Neural cell (in vitro differentiated cells): ENCODE data around the gene ZNF618. TPM values are rescaled to one million over a fixed set of nuclear protein-coding genes. Genes with fewer than 3 reads are reported as not detected.
"Not testable (repeated sequence)": the region's sequence is repeated elsewhere in the genome, so short reads cannot be mapped to it uniquely, and the experiment has no call there.

ENCODE experiments used
- H2AFZ ChIP-seq: fragments of 200-600, 300-800 bp; sonication (generic), shearing (Covaris generic); 2 replicates; pipeline ENCODE4 v1.6.0; 2014; ENCODE audit warnings: low read depth, mild to moderate bottlenecking, antibody characterized with exemption, low read length, moderate library complexity
- H3F3A ChIP-seq: fragments of 200-600 bp; shearing (Covaris generic); 2 replicates; pipeline ENCODE4 v1.6.1; 2016; ENCODE audit warnings: mild to moderate bottlenecking, moderate library complexity, mixed read lengths, antibody characterized with exemption, low read length; ENCODE audit not compliant: insufficient read depth, poor library complexity, severe bottlenecking
- H3K27ac ChIP-seq: fragments of 200-600, 300-800 bp; sonication (generic), shearing (Covaris generic); 2 replicates; pipeline ENCODE4 v1.5.1; 2014; ENCODE audit warnings: mild to moderate bottlenecking, low read length, moderate library complexity
- H3K27me3 ChIP-seq: fragments of 300-800, 200-600 bp; sonication (generic), shearing (Covaris generic); 2 replicates; pipeline ENCODE4 v1.6.0; 2014; ENCODE audit warnings: mild to moderate bottlenecking, low read depth, low read length, moderate library complexity; ENCODE audit not compliant: insufficient read depth
- H3K36me3 ChIP-seq: fragments of 300-800, 200-600 bp; sonication (generic), shearing (Covaris generic); 2 replicates; pipeline ENCODE4 v1.5.1; 2014; ENCODE audit warnings: mild to moderate bottlenecking, antibody characterized with exemption, low read length, moderate library complexity; ENCODE audit not compliant: insufficient read depth
- H3K4me2 ChIP-seq: fragments of 300-800, 200-600 bp; sonication (generic), shearing (Covaris generic); 2 replicates; pipeline ENCODE4 v1.6.0; 2014; ENCODE audit warnings: mild to moderate bottlenecking, low read length
- H3K4me3 ChIP-seq: fragments of 300-800, 200-600 bp; sonication (generic), shearing (Covaris generic); 2 replicates; pipeline ENCODE4 v1.5.1; 2014; ENCODE audit warnings: mild to moderate bottlenecking, low read length, moderate library complexity
- H3K79me2 ChIP-seq: fragments of 200-600 bp; shearing (Covaris generic); replicated peaks from 2 replicates; pipeline ENCODE4 v1.6.0; 2014; ENCODE audit warnings: mild to moderate bottlenecking, low read length, moderate library complexity; ENCODE audit not compliant: insufficient read depth
- H3K9ac ChIP-seq: fragments of 300-800, 200-600 bp; sonication (generic), shearing (Covaris generic); 2 replicates; pipeline ENCODE4 v1.6.1; 2016; ENCODE audit warnings: mild to moderate bottlenecking, low read length, mixed read lengths
- H3K9me2 ChIP-seq: fragments of 200-600 bp; shearing (Covaris generic); 2 replicates; pipeline ENCODE4 v1.6.1; 2016; ENCODE audit warnings: mild to moderate bottlenecking, low read length, mixed read lengths; ENCODE audit not compliant: insufficient read depth
- H3K9me3 ChIP-seq: fragments of 200-600, 300-800 bp; sonication (generic), shearing (Covaris generic); 2 replicates; pipeline ENCODE4 v1.6.1; 2016; ENCODE audit warnings: mild to moderate bottlenecking, mixed run types, low read length, moderate library complexity, mixed read lengths
- H4K20me1 ChIP-seq: fragments of 200-600 bp; shearing (Covaris generic); 2 replicates; pipeline ENCODE4 v1.6.1; 2016; ENCODE audit warnings: mild to moderate bottlenecking, mixed run types; ENCODE audit not compliant: insufficient read depth
- EP300 ChIP-seq: fragments of 450-650 bp; conservative IDR thresholded peaks from 2 replicates; pipeline ENCODE4 v1.6.1; 2014; ENCODE audit warnings: antibody characterized with exemption, mild to moderate bottlenecking, moderate library complexity; ENCODE audit not compliant: poor library complexity, severe bottlenecking
- EZH2 ChIP-seq: fragments of 200-600, 300-800 bp; shearing (Covaris generic), sonication (generic); IDR thresholded peaks from 2 replicates; pipeline ENCODE4 v1.6.1; 2014; ENCODE audit warnings: antibody characterized with exemption, low read length, borderline replicate concordance, mild to moderate bottlenecking; ENCODE audit not compliant: insufficient read depth, poor library complexity, severe bottlenecking
- MXI1 ChIP-seq: fragments of 450-650 bp; conservative IDR thresholded peaks from 2 replicates; pipeline ENCODE4 v1.6.1; 2014; ENCODE audit warnings: antibody characterized with exemption, mild to moderate bottlenecking; ENCODE audit not compliant: poor library complexity, severe bottlenecking
- RAD21 ChIP-seq: fragments of 450-650 bp; conservative IDR thresholded peaks from 2 replicates; pipeline ENCODE4 v1.6.1; 2014; ENCODE audit warnings: antibody characterized with exemption, mild to moderate bottlenecking, moderate library complexity
- SMC3 ChIP-seq: fragments of 450-650 bp; conservative IDR thresholded peaks from 2 replicates; pipeline ENCODE4 v1.6.1; 2014; ENCODE audit warnings: antibody characterized with exemption, mild to moderate bottlenecking, moderate library complexity; ENCODE audit not compliant: poor library complexity
- TAF1 ChIP-seq: IDR thresholded peaks from 2 replicates; pipeline ENCODE4 v1.6.1; 2012; ENCODE audit warnings: low read depth
- polyA plus RNA-seq: library from polyadenylated mRNA; depleted of rRNA; stranded (reverse); fragments of >200 nt; gene quantifications from 2 replicates; pipeline ENCODE4 v1.2.3, GENCODE V29; 2014
- TF ChIP-seq, protein P1 (sequence below): fragments of 450-650 bp; IDR thresholded peaks from 2 replicates; pipeline ENCODE4 v1.5.1; 2014; ENCODE audit warnings: antibody characterized with exemption, mild to moderate bottlenecking, moderate library complexity; ENCODE audit not compliant: poor library complexity, severe bottlenecking
- TF ChIP-seq, protein P2 (sequence below): IDR thresholded peaks from 2 replicates; pipeline ENCODE4 v1.6.1; 2012; ENCODE audit warnings: borderline replicate concordance

Gene ZNF618
- polyA plus RNA-seq, 1 donor from 2014 or later = 7.1 TPM

DNA sequence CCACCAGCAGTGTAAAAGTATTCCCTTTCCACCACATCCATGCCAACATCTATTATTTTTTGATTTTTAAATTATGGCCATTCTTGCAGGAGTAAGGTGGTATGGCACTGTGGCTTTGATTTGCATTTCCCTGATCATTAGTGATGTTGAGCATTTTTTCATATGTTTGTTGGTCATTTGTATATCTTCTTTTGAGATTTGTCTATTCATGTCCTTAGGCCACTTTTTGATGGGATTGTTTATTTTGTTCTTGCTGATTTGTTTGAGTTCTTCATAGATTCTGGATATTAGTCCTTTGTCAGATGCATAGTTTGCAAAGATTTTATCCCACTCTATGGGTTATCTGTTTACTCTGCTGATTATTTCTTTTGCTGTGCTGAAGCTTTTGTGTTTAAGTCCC is 167.6 kb downstream of the ZNF618 start:
- H3K9ac ChIP-seq, H3K27me3 ChIP-seq, H3K9me3 ChIP-seq, H3K4me3 ChIP-seq, H2AFZ ChIP-seq, H3K79me2 ChIP-seq, H3K27ac ChIP-seq, H4K20me1 ChIP-seq, H3K9me2 ChIP-seq, H3F3A ChIP-seq, H3K4me2 ChIP-seq: not testable (repeated sequence)
- peaks cover 12% of the 10 kb centered on the region for H3K36me3 ChIP-seq

DNA sequence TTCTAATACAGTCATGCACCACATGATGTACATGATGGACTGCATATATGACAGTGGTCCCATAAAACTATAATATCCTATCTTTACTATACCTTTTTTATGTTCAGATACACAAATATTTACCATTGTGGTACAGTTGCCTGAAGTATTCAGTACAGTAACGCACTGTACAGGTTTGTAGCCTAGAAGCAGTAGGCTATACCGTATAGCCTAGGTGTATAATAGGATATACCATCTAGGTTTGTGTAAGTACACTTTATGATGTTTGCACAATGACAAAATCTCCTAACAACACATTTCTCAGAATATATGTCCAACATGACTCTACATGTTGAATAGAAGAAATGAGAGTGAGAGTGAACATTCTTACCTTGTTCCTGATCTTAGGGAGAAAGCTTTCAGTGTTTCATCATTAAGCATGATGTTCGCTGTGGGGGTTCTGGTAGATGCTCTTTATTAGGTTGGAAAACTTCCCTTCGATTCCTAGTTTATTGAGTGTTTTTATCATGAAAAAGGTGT is 170.2 kb downstream of the ZNF618 start:
- Histone ChIP-seq H3K36me3 (peaks cover 20% of the 10 kb centered on the region), H3K4me3 (no peak overlapping the region), H3K9me2 (no peaks in the 10 kb centered on the region), H3K4me2 (no peak overlapping the region), H3K79me2 (no peaks in the 10 kb centered on the region), H4K20me1 (no peaks in the 10 kb centered on the region), H3K9me3 (no peaks in the 10 kb centered on the region), H2AFZ (no peak overlapping the region), H3F3A (no peaks in the 10 kb centered on the region), H3K27me3 (no peaks in the 10 kb centered on the region), H3K27ac (no peak overlapping the region), H3K9ac (no peak overlapping the region)
- TF ChIP-seq EZH2 (no peak), SMC3 (no peak), TAF1 (no peak), EP300 (no peak), RAD21 (no peak)
- TF ChIP-seq, protein P1, sequence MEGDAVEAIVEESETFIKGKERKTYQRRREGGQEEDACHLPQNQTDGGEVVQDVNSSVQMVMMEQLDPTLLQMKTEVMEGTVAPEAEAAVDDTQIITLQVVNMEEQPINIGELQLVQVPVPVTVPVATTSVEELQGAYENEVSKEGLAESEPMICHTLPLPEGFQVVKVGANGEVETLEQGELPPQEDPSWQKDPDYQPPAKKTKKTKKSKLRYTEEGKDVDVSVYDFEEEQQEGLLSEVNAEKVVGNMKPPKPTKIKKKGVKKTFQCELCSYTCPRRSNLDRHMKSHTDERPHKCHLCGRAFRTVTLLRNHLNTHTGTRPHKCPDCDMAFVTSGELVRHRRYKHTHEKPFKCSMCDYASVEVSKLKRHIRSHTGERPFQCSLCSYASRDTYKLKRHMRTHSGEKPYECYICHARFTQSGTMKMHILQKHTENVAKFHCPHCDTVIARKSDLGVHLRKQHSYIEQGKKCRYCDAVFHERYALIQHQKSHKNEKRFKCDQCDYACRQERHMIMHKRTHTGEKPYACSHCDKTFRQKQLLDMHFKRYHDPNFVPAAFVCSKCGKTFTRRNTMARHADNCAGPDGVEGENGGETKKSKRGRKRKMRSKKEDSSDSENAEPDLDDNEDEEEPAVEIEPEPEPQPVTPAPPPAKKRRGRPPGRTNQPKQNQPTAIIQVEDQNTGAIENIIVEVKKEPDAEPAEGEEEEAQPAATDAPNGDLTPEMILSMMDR = no peak
- TF ChIP-seq, protein P2, sequence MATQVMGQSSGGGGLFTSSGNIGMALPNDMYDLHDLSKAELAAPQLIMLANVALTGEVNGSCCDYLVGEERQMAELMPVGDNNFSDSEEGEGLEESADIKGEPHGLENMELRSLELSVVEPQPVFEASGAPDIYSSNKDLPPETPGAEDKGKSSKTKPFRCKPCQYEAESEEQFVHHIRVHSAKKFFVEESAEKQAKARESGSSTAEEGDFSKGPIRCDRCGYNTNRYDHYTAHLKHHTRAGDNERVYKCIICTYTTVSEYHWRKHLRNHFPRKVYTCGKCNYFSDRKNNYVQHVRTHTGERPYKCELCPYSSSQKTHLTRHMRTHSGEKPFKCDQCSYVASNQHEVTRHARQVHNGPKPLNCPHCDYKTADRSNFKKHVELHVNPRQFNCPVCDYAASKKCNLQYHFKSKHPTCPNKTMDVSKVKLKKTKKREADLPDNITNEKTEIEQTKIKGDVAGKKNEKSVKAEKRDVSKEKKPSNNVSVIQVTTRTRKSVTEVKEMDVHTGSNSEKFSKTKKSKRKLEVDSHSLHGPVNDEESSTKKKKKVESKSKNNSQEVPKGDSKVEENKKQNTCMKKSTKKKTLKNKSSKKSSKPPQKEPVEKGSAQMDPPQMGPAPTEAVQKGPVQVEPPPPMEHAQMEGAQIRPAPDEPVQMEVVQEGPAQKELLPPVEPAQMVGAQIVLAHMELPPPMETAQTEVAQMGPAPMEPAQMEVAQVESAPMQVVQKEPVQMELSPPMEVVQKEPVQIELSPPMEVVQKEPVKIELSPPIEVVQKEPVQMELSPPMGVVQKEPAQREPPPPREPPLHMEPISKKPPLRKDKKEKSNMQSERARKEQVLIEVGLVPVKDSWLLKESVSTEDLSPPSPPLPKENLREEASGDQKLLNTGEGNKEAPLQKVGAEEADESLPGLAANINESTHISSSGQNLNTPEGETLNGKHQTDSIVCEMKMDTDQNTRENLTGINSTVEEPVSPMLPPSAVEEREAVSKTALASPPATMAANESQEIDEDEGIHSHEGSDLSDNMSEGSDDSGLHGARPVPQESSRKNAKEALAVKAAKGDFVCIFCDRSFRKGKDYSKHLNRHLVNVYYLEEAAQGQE = no peak

DNA sequence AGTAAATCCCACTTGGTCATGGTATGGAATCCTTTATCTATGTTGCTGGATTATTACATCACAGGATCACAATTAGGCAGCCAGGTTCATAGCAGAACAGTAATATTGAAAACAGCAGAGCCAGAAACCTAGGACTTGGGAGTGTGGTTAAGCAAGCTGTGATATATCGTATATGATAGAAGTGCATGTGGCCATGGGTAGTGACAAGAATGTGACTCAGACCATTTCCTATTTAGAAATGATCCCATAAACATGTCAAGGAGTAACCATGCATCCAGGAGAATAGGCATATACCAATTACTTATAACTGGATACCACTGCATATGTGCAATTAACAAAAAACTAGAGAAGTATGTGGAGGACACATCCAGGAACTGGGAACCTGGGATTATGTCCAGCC is 170.8 kb downstream of the ZNF618 start:
- no peaks in the 10 kb centered on the region for H4K20me1 ChIP-seq
- H3K27me3 ChIP-seq = no peaks in the 10 kb centered on the region

More for the DNA sequence above, 170.8 kb downstream of the ZNF618 start:
- no peaks in the 10 kb centered on the region for H3K9me3 ChIP-seq
- H3K4me2 ChIP-seq = no peak overlapping the region
- no peak overlapping the region for H3K4me3 ChIP-seq
- TF ChIP-seq MXI1 (no peak), SMC3 (no peak), EP300 (no peak)
- TF ChIP-seq, protein P1 = no peak
- TF ChIP-seq, protein P2 = no peak
- no peaks in the 10 kb centered on the region for H3K9me2 ChIP-seq
- H3K36me3 ChIP-seq = peaks cover 20% of the 10 kb centered on the region
- no peaks in the 10 kb centered on the region for H3F3A ChIP-seq
- H3K27ac ChIP-seq = no peak overlapping the region
- no peaks in the 10 kb centered on the region for H3K79me2 ChIP-seq
- H3K9ac ChIP-seq = no peak overlapping the region
- no peak overlapping the region for H2AFZ ChIP-seq
